ENCODE results near the gene UNC5CL. TPM values are rescaled to one million over a fixed set of nuclear protein-coding genes. Genes with fewer than 3 reads are reported as not detected.
A peak's percentile ranks its signal among the peaks of the same experiment; 100 is the strongest.

UNC5CL gene
- total RNA-seq, 3 donors from 2014 or later (not counting 1 experiment from before 2014, with no cell fraction given): 2.1 to 5.3 (median 4.4) TPM

DNA sequence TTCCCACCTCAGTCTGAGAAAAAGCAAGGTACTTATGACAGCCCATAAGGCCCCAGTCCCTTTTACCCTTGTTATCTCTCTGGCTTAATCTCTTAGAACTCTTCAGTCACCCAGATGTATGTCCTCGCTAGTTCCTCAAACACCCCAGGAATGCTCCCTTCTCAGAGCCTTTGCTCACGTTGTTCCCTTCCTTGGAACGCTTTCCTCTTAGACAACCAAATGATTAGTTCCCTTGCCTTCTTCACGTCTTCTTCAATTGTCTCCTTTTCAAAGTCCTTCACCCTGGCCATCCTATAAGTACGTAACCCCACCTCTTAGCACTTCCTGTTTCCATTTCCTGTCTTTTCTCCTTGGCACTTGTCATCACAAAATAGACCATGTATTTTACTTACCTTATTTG is 12.9 kb upstream of the UNC5CL start:
- intact Hi-C loops (cut with micrococcal nuclease): no loop called here
- Mint-ChIP-seq H3K4me1 (peaks cover 18% of the 10 kb centered on the region in 2 donors), H3K9me3 (no peaks in the 10 kb centered on the region), H3K36me3 (no peaks in the 10 kb centered on the region), H3K27me3 (ENCODE audit: low read depth in 2 of 2) (no peaks in the 10 kb centered on the region), H3K4me3 (no peak overlapping the region), H3K27ac (peak overlapping the region; percentile 2 to 67)
- Histone ChIP-seq H3K4me1 (ENCODE audit: control insufficient read depth, insufficient read depth, low read length) (peaks cover 13% of the 10 kb centered on the region), H3K27ac (ENCODE audit: low read length) (peak overlapping the region; percentile 3), H3K9me3 (ENCODE audit: control insufficient read depth, insufficient read depth, low read length) (no peaks in the 10 kb centered on the region), H3K27me3 (ENCODE audit: control insufficient read depth, insufficient read depth, low read length) (no peaks in the 10 kb centered on the region), H3K36me3 (ENCODE audit: control insufficient read depth, insufficient read depth, low read length) (no peaks in the 10 kb centered on the region), H3K4me3 (ENCODE audit: low read length) (no peak overlapping the region)
- TF ChIP-seq CTCF (IDR thresholded peaks at IDR 0.05): no peak
- ATAC-seq (peak in 2 of 3 donors; percentile 51 to 55), DNase-seq (peak in 1 of 2 donors; percentile 26)
- WGBS (ENCODE audit: insufficient coverage): 53% methylated on average over 5 of the region's 5 CpGs

- DNase-seq: no peak
- H3K27me3 Mint-ChIP-seq (ENCODE audit: low read depth in 2 of 2): no peaks in the 10 kb centered on the region
- no peaks in the 10 kb centered on the region for H3K9me3 Mint-ChIP-seq
- Histone ChIP-seq H3K27ac (ENCODE audit: low read length) (no peak overlapping the region), H3K27me3 (ENCODE audit: control insufficient read depth, insufficient read depth, low read length) (no peaks in the 10 kb centered on the region), H3K4me1 (ENCODE audit: control insufficient read depth, insufficient read depth, low read length) (peaks cover 13% of the 10 kb centered on the region), H3K36me3 (ENCODE audit: control insufficient read depth, insufficient read depth, low read length) (no peaks in the 10 kb centered on the region), H3K9me3 (ENCODE audit: control insufficient read depth, insufficient read depth, low read length) (no peaks in the 10 kb centered on the region), H3K4me3 (ENCODE audit: low read length) (no peak overlapping the region)
- intact Hi-C loops (cut with micrococcal nuclease): no loop called here
- 95% methylated on average over 3 of the region's 3 CpGs for WGBS (ENCODE audit: insufficient coverage)
- no peaks in the 10 kb centered on the region for H3K36me3 Mint-ChIP-seq
- no peak for ATAC-seq
- peaks cover 18% of the 10 kb centered on the region in 2 donors for H3K4me1 Mint-ChIP-seq
- H3K27ac Mint-ChIP-seq: no peak overlapping the region
- H3K4me3 Mint-ChIP-seq: no peak overlapping the region
- no peak for TF ChIP-seq CTCF (IDR thresholded peaks at IDR 0.05)
Observed at GRCh38 chr6:41050536-41050935, 11.5 kb upstream of the UNC5CL start.

DNA sequence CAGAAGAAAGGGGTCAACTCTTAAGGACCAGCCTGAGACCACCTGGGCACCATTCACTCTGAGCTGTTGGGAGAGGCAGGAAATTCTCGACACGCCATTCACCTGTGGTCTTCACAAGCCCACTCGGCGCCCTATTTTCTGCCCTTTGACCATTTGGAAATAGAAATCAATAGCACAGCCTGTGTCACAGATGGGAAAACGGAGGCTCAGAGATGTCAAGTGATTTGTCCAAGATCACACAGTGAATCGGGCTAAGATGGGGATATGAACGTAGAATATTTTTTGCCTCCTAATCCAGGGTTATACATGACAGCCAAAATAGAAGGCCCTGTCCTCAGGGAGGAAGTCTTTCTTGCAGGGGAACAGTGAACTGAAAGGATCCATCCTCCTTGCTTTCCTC is 10.9 kb upstream of the UNC5CL start:
- DNase-seq (no peak), ATAC-seq (no peak)
- TF ChIP-seq CTCF (IDR thresholded peaks at IDR 0.05): no peak
- no peaks in the 10 kb centered on the region for H3K36me3 Mint-ChIP-seq
- Histone ChIP-seq H3K27ac (ENCODE audit: low read length) (no peak overlapping the region), H3K27me3 (ENCODE audit: control insufficient read depth, insufficient read depth, low read length) (no peaks in the 10 kb centered on the region), H3K4me1 (ENCODE audit: control insufficient read depth, insufficient read depth, low read length) (peaks cover 13% of the 10 kb centered on the region), H3K36me3 (ENCODE audit: control insufficient read depth, insufficient read depth, low read length) (no peaks in the 10 kb centered on the region), H3K4me3 (ENCODE audit: low read length) (no peak overlapping the region), H3K9me3 (ENCODE audit: control insufficient read depth, insufficient read depth, low read length) (no peaks in the 10 kb centered on the region)
- peaks cover 18% of the 10 kb centered on the region in 2 donors for H3K4me1 Mint-ChIP-seq
- H3K9me3 Mint-ChIP-seq: no peaks in the 10 kb centered on the region
- no peak overlapping the region for H3K4me3 Mint-ChIP-seq
- H3K27ac Mint-ChIP-seq: no peak overlapping the region
- no peaks in the 10 kb centered on the region for H3K27me3 Mint-ChIP-seq (ENCODE audit: low read depth in 2 of 2)
- intact Hi-C loops (cut with micrococcal nuclease): no loop called here
- 86% methylated on average over 7 of the region's 7 CpGs for WGBS (ENCODE audit: insufficient coverage)

DNA sequence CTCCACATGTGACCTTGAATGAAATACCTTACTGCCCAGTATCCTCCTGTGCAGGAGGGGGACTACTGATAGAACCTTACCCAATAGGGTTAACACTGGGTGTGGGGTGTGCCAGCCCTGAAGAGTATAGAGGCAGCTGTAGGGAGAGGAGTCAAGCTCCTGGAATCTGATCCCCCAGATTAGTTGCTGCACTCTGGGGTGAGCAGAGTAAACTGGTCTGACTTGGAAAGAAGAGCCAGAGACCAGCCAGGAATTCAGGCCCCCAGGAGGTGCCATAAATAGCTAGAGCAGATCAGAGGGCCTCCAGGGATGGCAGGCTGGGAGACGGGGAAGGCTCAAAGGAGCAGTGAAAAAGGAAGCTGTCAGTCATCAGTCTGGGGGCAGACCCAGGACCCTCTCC is 10.5 kb upstream of the UNC5CL start:
- Mint-ChIP-seq H3K9me3 (no peaks in the 10 kb centered on the region), H3K4me1 (peaks cover 18% of the 10 kb centered on the region in 2 donors), H3K4me3 (no peak overlapping the region), H3K27ac (no peak overlapping the region), H3K27me3 (ENCODE audit: low read depth in 2 of 2) (no peaks in the 10 kb centered on the region), H3K36me3 (no peaks in the 10 kb centered on the region)
- H3K27me3 ChIP-seq (ENCODE audit: control insufficient read depth, insufficient read depth, low read length): no peaks in the 10 kb centered on the region
- no peaks in the 10 kb centered on the region for H3K9me3 ChIP-seq (ENCODE audit: control insufficient read depth, insufficient read depth, low read length)
- intact Hi-C loops (cut with micrococcal nuclease): no loop called here
- WGBS (ENCODE audit: insufficient coverage): 96% methylated on average over 1 of the region's 1 CpG
- no peak overlapping the region for H3K4me3 ChIP-seq (ENCODE audit: low read length)
- H3K36me3 ChIP-seq (ENCODE audit: control insufficient read depth, insufficient read depth, low read length): no peaks in the 10 kb centered on the region
- ATAC-seq (no peak), DNase-seq (no peak)
- H3K4me1 ChIP-seq (ENCODE audit: control insufficient read depth, insufficient read depth, low read length): peaks cover 13% of the 10 kb centered on the region
- H3K27ac ChIP-seq (ENCODE audit: low read length): no peak overlapping the region
- no peak for TF ChIP-seq CTCF (IDR thresholded peaks at IDR 0.05)
